ENCODE measurements around the gene C1orf35. TPM values are rescaled to one million over a fixed set of nuclear protein-coding genes. Genes with fewer than 3 reads are reported as not detected.

C1orf35 gene
- total RNA-seq, 2 donors from 2014 or later: 16.4 to 26.7 TPM

- no peaks in the 10 kb centered on the region for H3K27me3 Mint-ChIP-seq
- no peaks in the 10 kb centered on the region for H3K36me3 Mint-ChIP-seq
- no peaks in the 10 kb centered on the region for H3K9me3 Mint-ChIP-seq
- ATAC-seq: no peak
- peaks cover 15 to 18% of the 10 kb centered on the region in 2 donors for H3K4me1 Mint-ChIP-seq (ENCODE audit: low read depth in 2 of 2)
- DNase-seq (ENCODE audit: low spot score): peak; percentile 23
- H3K4me3 Mint-ChIP-seq: no peak overlapping the region
- no peak overlapping the region for H3K27ac Mint-ChIP-seq
Observed at GRCh38 chr1:228146417-228147150, 43.5 kb upstream of the C1orf35 start.

- Mint-ChIP-seq H3K4me1 (ENCODE audit: low read depth in 2 of 2) (peaks cover 15 to 18% of the 10 kb centered on the region in 2 donors), H3K27ac (no peak overlapping the region), H3K9me3 (no peaks in the 10 kb centered on the region), H3K27me3 (no peaks in the 10 kb centered on the region), H3K36me3 (no peaks in the 10 kb centered on the region), H3K4me3 (no peak overlapping the region)
- no peak for ATAC-seq
- peak; percentile 45 for DNase-seq (ENCODE audit: low spot score)
Observed at GRCh38 chr1:228145463-228146416, 42.6 kb upstream of the C1orf35 start.

- DNase-seq (ENCODE audit: low spot score) (peak; percentile 37), ATAC-seq (no peak)
- Mint-ChIP-seq H3K36me3 (no peaks in the 10 kb centered on the region), H3K4me1 (ENCODE audit: low read depth in 2 of 2) (peaks cover 15 to 18% of the 10 kb centered on the region in 2 donors), H3K27me3 (no peaks in the 10 kb centered on the region), H3K4me3 (no peak overlapping the region), H3K27ac (no peak overlapping the region), H3K9me3 (no peaks in the 10 kb centered on the region)
Observed at GRCh38 chr1:228144993-228145343, 41.8 kb upstream of the C1orf35 start.

- H3K27me3 Mint-ChIP-seq: no peaks in the 10 kb centered on the region
- DNase-seq (ENCODE audit: low spot score): peak; percentile 26
Observed at GRCh38 chr1:228144193-228144992, 41.3 kb upstream of the C1orf35 start.

GRCh38 chr1:228143480-228144192, 40.5 kb upstream of the C1orf35 start:
- Mint-ChIP-seq H3K9me3 (no peaks in the 10 kb centered on the region), H3K36me3 (no peaks in the 10 kb centered on the region), H3K27ac (peak overlapping the region; percentile 64 to 83), H3K4me1 (ENCODE audit: low read depth in 2 of 2) (peaks cover 15 to 18% of the 10 kb centered on the region in 2 donors), H3K27me3 (no peaks in the 10 kb centered on the region), H3K4me3 (peak overlapping the region; percentile 93)
- DNase-seq (ENCODE audit: low spot score) (peak; percentile 32), ATAC-seq (no peak)

More at GRCh38 chr1:228144193-228144992, 41.3 kb upstream of the C1orf35 start:
- no peak overlapping the region for H3K27ac Mint-ChIP-seq
- no peak for ATAC-seq
- no peak overlapping the region for H3K4me3 Mint-ChIP-seq
- H3K9me3 Mint-ChIP-seq: no peaks in the 10 kb centered on the region
- no peaks in the 10 kb centered on the region for H3K36me3 Mint-ChIP-seq
- H3K4me1 Mint-ChIP-seq (ENCODE audit: low read depth in 2 of 2): peaks cover 15 to 18% of the 10 kb centered on the region in 2 donors

- H3K27ac Mint-ChIP-seq: peak overlapping the region; percentile 64 to 83
- no peak for ATAC-seq
Observed at GRCh38 chr1:228142701-228143136, 39.6 kb upstream of the C1orf35 start.

GRCh38 chr1:228142155-228142691, 39.1 kb upstream of the C1orf35 start:
- DNase-seq (ENCODE audit: low spot score) (peak; percentile 37), ATAC-seq (no peak)
- Mint-ChIP-seq H3K9me3 (no peaks in the 10 kb centered on the region), H3K36me3 (no peaks in the 10 kb centered on the region), H3K27ac (peak overlapping the region; percentile 64 to 83), H3K4me3 (peak overlapping the region; percentile 93), H3K4me1 (ENCODE audit: low read depth in 2 of 2) (peaks cover 18 to 22% of the 10 kb centered on the region in 2 donors), H3K27me3 (no peaks in the 10 kb centered on the region)

More at GRCh38 chr1:228142701-228143136, 39.6 kb upstream of the C1orf35 start:
- Mint-ChIP-seq H3K36me3 (no peaks in the 10 kb centered on the region), H3K4me3 (peak overlapping the region; percentile 93), H3K4me1 (ENCODE audit: low read depth in 2 of 2) (peaks cover 15 to 21% of the 10 kb centered on the region in 2 donors), H3K27me3 (no peaks in the 10 kb centered on the region), H3K9me3 (no peaks in the 10 kb centered on the region)
- DNase-seq (ENCODE audit: low spot score): peak; percentile 35

GRCh38 chr1:228141226-228142044, 38.3 kb upstream of the C1orf35 start:
- no peaks in the 10 kb centered on the region for H3K36me3 Mint-ChIP-seq
- H3K9me3 Mint-ChIP-seq: no peaks in the 10 kb centered on the region
- ATAC-seq: no peak

GRCh38 chr1:228140724-228141225, 37.6 kb upstream of the C1orf35 start:
- DNase-seq (ENCODE audit: low spot score) (no peak), ATAC-seq (no peak)
- Mint-ChIP-seq H3K27me3 (no peaks in the 10 kb centered on the region), H3K27ac (peak overlapping the region; percentile 83 to 99), H3K4me3 (peak overlapping the region; percentile 93), H3K4me1 (ENCODE audit: low read depth in 2 of 2) (peaks cover 25% of the 10 kb centered on the region in 2 donors), H3K36me3 (no peaks in the 10 kb centered on the region), H3K9me3 (no peaks in the 10 kb centered on the region)

More at GRCh38 chr1:228141226-228142044, 38.3 kb upstream of the C1orf35 start:
- Mint-ChIP-seq H3K4me1 (ENCODE audit: low read depth in 2 of 2) (peaks cover 25% of the 10 kb centered on the region in 2 donors), H3K4me3 (peak overlapping the region; percentile 93), H3K27me3 (no peaks in the 10 kb centered on the region), H3K27ac (peak overlapping the region; percentile 83 to 99)
- peak; percentile 69 for DNase-seq (ENCODE audit: low spot score)

- Mint-ChIP-seq H3K4me1 (ENCODE audit: low read depth in 2 of 2) (peaks cover 25% of the 10 kb centered on the region in 2 donors), H3K36me3 (no peaks in the 10 kb centered on the region), H3K27ac (peak within 1 kb of the TSS; percentile 83 to 99), H3K9me3 (no peaks in the 10 kb centered on the region), H3K27me3 (no peaks in the 10 kb centered on the region), H3K4me3 (peak within 1 kb of the TSS; percentile 93)
- DNase-seq (ENCODE audit: low spot score) (peak; percentile 100), ATAC-seq (peak; percentile 95 to 97)
Observed at GRCh38 chr1:228139931-228140723, 37.0 kb upstream of the C1orf35 start, which contains the start of gene GUK1. TSS of gene GUK1 (plus strand) at chr1:228140279. CDS start at chr1:228140303, 24 bp downstream.

- no peak for DNase-seq (ENCODE audit: low spot score)
- H3K27ac Mint-ChIP-seq: peak overlapping the region; percentile 83 to 99
- peak overlapping the region; percentile 93 for H3K4me3 Mint-ChIP-seq
- no peaks in the 10 kb centered on the region for H3K36me3 Mint-ChIP-seq
- no peak for ATAC-seq
- H3K4me1 Mint-ChIP-seq (ENCODE audit: low read depth in 2 of 2): peaks cover 25% of the 10 kb centered on the region in 2 donors
- H3K27me3 Mint-ChIP-seq: peaks cover 0 to 2% of the 10 kb centered on the region in 2 donors
- H3K9me3 Mint-ChIP-seq: no peaks in the 10 kb centered on the region
Observed at GRCh38 chr1:228139406-228139930, 36.3 kb upstream of the C1orf35 start.

Data from natural killer cell treated with Interleukin-12 subunit alpha and Interleukin-12 subunit beta and Interleukin-15 and Interleukin-18, amount 100 ng/mL, for 72 hours (primary cell).